Activated T-helper 9 cell treated with anti-CD3 and anti-CD28 coated beads, Interleukin-2, amount 50 U/mL, for 16 hours (primary cell): ENCODE data around the gene SMC1B.
"Not testable (repeated sequence)": the region's sequence is repeated elsewhere in the genome, so short reads cannot be mapped to it uniquely, and the experiment has no call there.

Source experiments
- DNase-seq: peaks from one replicate; pipeline ENCODE4 v3.0.0-alpha.2; 2020; ENCODE audit warnings: low read depth

The SMC1B gene, protein sequence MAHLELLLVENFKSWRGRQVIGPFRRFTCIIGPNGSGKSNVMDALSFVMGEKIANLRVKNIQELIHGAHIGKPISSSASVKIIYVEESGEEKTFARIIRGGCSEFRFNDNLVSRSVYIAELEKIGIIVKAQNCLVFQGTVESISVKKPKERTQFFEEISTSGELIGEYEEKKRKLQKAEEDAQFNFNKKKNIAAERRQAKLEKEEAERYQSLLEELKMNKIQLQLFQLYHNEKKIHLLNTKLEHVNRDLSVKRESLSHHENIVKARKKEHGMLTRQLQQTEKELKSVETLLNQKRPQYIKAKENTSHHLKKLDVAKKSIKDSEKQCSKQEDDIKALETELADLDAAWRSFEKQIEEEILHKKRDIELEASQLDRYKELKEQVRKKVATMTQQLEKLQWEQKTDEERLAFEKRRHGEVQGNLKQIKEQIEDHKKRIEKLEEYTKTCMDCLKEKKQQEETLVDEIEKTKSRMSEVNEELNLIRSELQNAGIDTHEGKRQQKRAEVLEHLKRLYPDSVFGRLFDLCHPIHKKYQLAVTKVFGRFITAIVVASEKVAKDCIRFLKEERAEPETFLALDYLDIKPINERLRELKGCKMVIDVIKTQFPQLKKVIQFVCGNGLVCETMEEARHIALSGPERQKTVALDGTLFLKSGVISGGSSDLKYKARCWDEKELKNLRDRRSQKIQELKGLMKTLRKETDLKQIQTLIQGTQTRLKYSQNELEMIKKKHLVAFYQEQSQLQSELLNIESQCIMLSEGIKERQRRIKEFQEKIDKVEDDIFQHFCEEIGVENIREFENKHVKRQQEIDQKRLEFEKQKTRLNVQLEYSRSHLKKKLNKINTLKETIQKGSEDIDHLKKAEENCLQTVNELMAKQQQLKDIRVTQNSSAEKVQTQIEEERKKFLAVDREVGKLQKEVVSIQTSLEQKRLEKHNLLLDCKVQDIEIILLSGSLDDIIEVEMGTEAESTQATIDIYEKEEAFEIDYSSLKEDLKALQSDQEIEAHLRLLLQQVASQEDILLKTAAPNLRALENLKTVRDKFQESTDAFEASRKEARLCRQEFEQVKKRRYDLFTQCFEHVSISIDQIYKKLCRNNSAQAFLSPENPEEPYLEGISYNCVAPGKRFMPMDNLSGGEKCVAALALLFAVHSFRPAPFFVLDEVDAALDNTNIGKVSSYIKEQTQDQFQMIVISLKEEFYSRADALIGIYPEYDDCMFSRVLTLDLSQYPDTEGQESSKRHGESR

GRCh38 chr22:45413368-45414211 is at the start of gene SMC1B, which contains the start of gene RIBC2:
Gene SMC1B, minus strand, starts transcription at chr22:45413599. Its CDS starts 32 bp downstream, at chr22:45413567.
Gene RIBC2, plus strand, starts transcription at chr22:45413693. Its CDS starts 194 bp downstream, at chr22:45413887.
- peak; percentile 60 for DNase-seq

DNA sequence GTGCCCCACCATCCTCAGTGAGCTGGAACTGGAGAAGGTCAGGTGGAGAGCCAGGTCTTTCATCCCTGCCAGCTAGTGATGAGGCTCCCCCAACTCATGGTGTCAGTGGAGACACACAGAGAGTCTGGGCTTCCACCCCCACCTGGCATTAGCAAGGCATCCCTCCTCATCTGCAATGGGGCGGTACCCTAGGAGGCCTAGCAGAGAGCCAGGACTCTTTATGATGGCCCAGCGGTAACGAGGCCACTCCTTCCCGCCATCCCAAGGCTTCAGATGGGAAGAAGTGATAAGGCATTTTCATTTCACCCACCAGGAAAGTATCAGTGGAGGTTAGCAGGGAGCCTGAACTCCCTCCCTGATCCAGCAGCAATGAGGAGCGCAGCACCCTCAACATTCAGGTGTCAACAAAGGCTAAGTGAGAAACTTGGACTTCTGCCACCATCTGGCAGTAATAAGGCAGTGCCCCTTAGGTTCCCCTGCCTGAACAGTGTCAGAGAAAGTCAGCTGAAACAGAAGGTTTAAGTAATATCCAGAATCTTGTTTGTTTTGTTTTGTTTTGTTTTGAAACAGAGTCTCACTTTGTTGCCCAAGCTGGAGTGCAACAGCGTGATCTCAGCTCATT is 48.7 kb upstream of the SMC1B start:
- no peak for DNase-seq

- no peak for DNase-seq
These were observed 47.1 kb upstream of the SMC1B start for GRCh38 chr22:45460288-45461109.

GRCh38 chr22:45459235-45459634 is 45.8 kb upstream of the SMC1B start:
- DNase-seq: no peak

- no peak for DNase-seq
These were observed 45.1 kb upstream of the SMC1B start for GRCh38 chr22:45458532-45458931.

- no peak for DNase-seq
These were observed 43.4 kb upstream of the SMC1B start for GRCh38 chr22:45456811-45457210.

DNA sequence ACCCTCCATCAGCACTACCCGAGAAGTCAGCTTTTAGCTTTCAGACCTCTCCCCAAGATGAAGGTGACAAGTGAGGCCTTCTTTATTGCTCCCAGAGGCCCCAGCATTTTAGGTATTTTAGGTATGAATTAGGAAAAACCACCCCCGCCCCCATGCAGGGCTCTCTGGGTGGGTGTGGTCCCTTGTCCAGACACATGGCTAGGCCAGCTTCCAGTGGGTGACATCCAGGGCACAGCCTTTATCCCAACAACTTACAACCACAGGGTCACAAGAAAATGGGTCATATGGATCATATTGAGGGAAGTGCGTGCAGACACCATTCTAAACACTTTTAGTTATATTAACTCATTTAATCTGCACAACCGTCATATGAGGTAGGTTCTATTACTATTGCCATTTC is 42.2 kb upstream of the SMC1B start:
- DNase-seq: no peak

- no peak for DNase-seq
These were observed 41.8 kb upstream of the SMC1B start for GRCh38 chr22:45455212-45455611.

GRCh38 chr22:45454275-45454674 is 40.9 kb upstream of the SMC1B start:
- DNase-seq: no peak

- no peak for DNase-seq
These were observed 40.4 kb upstream of the SMC1B start for GRCh38 chr22:45453764-45454163.

DNA sequence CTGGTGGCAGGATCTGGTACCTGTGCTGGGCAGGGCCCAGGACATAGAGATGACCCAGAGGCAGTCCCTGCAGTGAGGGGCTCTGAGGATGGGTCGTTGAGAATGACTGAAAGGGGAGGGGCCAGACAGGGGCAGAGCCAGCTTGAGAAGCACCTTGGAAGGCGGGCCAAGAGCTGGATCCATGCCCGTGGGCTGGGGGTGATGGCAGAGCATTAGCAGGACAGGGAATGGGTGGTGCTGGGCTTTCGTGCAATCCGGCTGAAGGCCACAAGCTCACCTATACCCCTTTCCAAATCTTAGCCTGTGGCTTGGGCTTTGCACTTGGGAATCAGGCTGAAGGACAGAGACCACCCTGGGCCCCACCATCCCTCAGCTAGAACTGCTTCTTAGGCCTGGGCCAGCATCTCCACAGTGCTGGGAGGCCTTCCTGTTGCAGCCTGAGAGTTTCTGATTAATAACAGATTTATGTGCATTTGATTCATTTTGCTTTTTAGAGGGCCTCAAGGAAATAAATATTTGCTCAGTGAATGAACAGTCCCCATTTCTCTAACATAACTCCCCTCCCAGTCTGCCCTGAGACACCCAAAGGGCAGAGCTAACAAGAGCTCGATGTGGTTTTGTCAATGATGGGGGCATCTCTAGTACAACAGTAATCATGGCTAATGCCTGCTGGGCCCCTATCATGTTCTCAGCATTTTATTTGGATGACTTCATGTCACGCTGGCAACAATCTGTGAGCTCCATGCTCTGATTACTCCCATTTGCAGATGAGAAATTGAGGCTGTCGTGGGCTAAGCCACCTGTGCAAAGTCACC is 39.4 kb upstream of the SMC1B start:
- DNase-seq: no peak

GRCh38 chr22:45451972-45452371 is 38.6 kb upstream of the SMC1B start:
- DNase-seq: no peak

DNA sequence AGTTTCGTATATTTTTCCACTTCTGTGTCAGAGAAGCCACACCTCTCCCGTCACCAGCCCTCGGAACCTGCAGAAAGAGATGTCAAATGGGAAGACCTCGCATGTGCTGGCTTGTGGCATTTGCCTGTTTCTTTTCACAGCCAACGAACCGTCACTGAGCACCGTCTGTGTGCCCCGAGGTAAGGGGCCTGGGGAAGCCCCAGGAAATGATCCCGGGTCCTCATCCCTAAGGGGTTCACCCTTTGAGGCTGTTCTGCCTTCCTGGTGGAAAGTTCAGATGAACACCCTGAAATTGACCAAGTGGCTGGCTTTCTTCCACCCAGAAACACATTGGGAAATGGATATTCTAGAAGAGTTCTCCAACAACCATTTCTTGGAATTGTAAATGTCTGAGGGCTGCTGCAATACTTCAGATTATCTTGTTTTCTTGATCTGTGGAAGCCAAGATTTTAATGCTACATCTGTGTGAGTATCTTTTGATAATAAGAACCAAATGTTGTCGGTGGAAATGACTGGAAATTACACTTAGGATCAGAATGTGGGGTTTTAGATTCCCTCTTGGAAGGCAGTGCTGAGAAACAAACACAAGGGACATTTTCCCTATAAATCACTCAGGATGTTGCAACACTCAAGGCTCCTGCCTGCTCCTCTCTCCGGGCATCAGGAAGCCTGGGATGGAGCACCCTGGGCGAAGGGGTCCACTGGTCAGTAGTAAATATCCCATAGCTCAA is 37.7 kb upstream of the SMC1B start:
- DNase-seq: no peak

- DNase-seq: no peak
These were observed 36.8 kb upstream of the SMC1B start for GRCh38 chr22:45450101-45450785.

GRCh38 chr22:45449442-45449841 is 36.0 kb upstream of the SMC1B start:
- DNase-seq: not testable (repeated sequence)

GRCh38 chr22:45448431-45448830 is 35.0 kb upstream of the SMC1B start:
- no peak for DNase-seq

- DNase-seq: not testable (repeated sequence)
These were observed 34.2 kb upstream of the SMC1B start for GRCh38 chr22:45447596-45447995.

DNA sequence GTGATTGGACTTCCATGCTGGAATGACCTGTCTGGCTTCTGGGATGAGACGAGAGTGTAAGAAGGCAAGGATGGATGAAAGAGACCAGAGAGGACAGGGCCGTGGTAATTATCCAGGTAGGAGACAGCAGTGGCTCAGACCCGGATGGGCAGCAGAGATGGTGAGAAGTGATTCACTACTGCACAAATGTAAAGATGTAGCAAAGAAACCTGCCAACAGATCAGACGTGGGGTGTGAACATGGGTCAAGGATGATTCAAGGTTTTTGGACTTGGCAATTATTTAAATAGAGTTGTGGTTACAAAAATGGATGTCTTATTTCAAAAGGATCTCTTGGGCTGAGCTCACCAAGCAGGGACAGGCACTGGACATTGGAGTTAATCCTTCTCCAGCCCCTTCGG is 32.8 kb upstream of the SMC1B start:
- DNase-seq: no peak
